SU-DHL-6 (cell line): Measurements from ENCODE around the gene PCSK9.

Experiments used
- CTCF ChIP-seq: fragments of 200-600 bp; sonication (generic); IDR thresholded peaks from one replicate; pipeline ENCODE4 v1.5.1; 2017; ENCODE audit warnings: antibody characterized with exemption, mild to moderate bottlenecking, low read length, moderate library complexity; ENCODE audit not compliant: insufficient read depth, poor library complexity, severe bottlenecking
- EZH2phosphoT487 ChIP-seq: fragments of 200-600 bp; sonication (generic), shearing (Covaris generic); conservative IDR thresholded peaks from 2 replicates; pipeline ENCODE4 v1.6.1; 2018; ENCODE audit warnings: mild to moderate bottlenecking, antibody characterized with exemption, low read length, moderate library complexity, mixed read lengths

GRCh38 chr1:55067022-55067778 lies 27.9 kb downstream of the PCSK9 start:
- TF ChIP-seq CTCF (no peak), EZH2phosphoT487 (no peak)
